Stomach (tissue), 9 donors: ENCODE measurements around the gene BICD1. TPM values are rescaled to one million over a fixed set of nuclear protein-coding genes. Genes with fewer than 3 reads are reported as not detected.

Experiments
- DNase-seq, 2 donors: peaks; one replicate each; pipeline versions ENCODE4 v3.0.0 to v3.0.0-alpha.2; 2013 to 2019
- H3K27ac ChIP-seq, 5 donors: fragments of 200-600 bp in 4 of 5; sonication (generic) in 4 of 5; one replicate each; pipeline ENCODE4 v1.5.1; 2013 to 2019; ENCODE audit warnings: mild to moderate bottlenecking in 1 of 5, moderate library complexity in 1 of 5
- H3K27me3 ChIP-seq, 3 donors: fragments of 200-600 bp; sonication (generic); one replicate each; pipeline ENCODE4 v1.5.1; 2017 to 2019; ENCODE audit warnings: mixed run types in 1 of 3
- H3K36me3 ChIP-seq, 4 donors: fragments of 200-600 bp; sonication (generic); 1 replicate in 3 of 4; 2 replicates in 1 of 4; pipeline ENCODE4 v1.5.1; 2016 to 2019
- H3K4me1 ChIP-seq, 4 donors: fragments of 200-600 bp; sonication (generic); one replicate each; pipeline ENCODE4 v1.5.1; 2016 to 2019
- H3K4me3 ChIP-seq, 4 donors: fragments of 200-600 bp; sonication (generic) in 3 of 4; one replicate each; pipeline ENCODE4 v1.5.1; 2016 to 2019; ENCODE audit warnings: mild to moderate bottlenecking in 1 of 4
- H3K9me3 ChIP-seq, 4 donors: fragments of 200-600 bp; sonication (generic); one replicate each; pipeline ENCODE4 v1.5.1; 2016 to 2019
- CTCF ChIP-seq, 7 experiments: fragments of 450-650 bp in 4 of 7; fragments of 200-600 bp in 3 of 7; sonication (generic) in 3 of 7; IDR thresholded peaks; one replicate each; pipeline ENCODE4 v1.5.1; 2016 to 2019; ENCODE audit warnings: antibody characterized with exemption in 7 of 7, control low read depth in 2 of 7, mild to moderate bottlenecking in 1 of 7
- EP300 ChIP-seq: sonication (generic); formaldehyde crosslinking; IDR thresholded peaks from one replicate; pipeline ENCODE4 v1.6.1; 2017; ENCODE audit warnings: antibody characterized with exemption
- POLR2A ChIP-seq, 4 donors: fragments of 450-650 bp; IDR thresholded peaks; one replicate each; pipeline ENCODE4 v1.6.1; 2016; ENCODE audit warnings: antibody characterized with exemption in 4 of 4, control low read depth in 2 of 4, mild to moderate bottlenecking in 1 of 4, moderate library complexity in 1 of 4
- POLR2AphosphoS5 ChIP-seq, 3 donors: sonication (generic); formaldehyde crosslinking; IDR thresholded peaks; one replicate each; pipeline ENCODE4 v1.6.1; 2016; ENCODE audit warnings: antibody characterized with exemption in 3 of 3
- WGBS, 5 donors: extraction: QIAGEN DNeasy Blood & Tissue Kit in 3 of 5; methylation state at CpG; one replicate each; pipeline versions ENCODE4 v1.1.5 to v1.1.7; 2013 to 2018; 5-methylcytosine and 5-hydroxymethylcytosine counted together
- intact Hi-C: fragments of 100-400 bp; cut with DNase I; formaldehyde crosslinking; loops from one replicate; pipeline ENCODE4 v1.15.1; 2023; ENCODE audit warnings: low total_unique reads
- polyA plus RNA-seq, 3 donors: library from polyadenylated mRNA; stranded (reverse); fragments of 200-250 nt; gene quantifications; one replicate each; pipeline ENCODE4 v1.2.3, GENCODE V29; 2013
- total RNA-seq, 5 donors: library from RNA; depleted of rRNA; stranded (reverse); fragments of >200 nt; gene quantifications; one replicate each; pipeline versions ENCODE4 v1.1.0 to v1.2.3, GENCODE V29; 2014 to 2016
- donor health status: healthy with polysubstance abuse.
- donor health status: Bipolar disorder and iron deficiency.
- donor health status: healthy.

BICD1 gene
- total and polyA plus RNA-seq, 8 donors = 1.6 to 17.3 (median 2.1) TPM

GRCh38 chr12:32261638-32262037, 155.0 kb downstream of the BICD1 start:
- no peak overlapping the region for H3K4me3 ChIP-seq
- no peaks in the 10 kb centered on the region for H3K36me3 ChIP-seq
- intact Hi-C loops = no loop called here
- TF ChIP-seq CTCF (IDR thresholded peaks at IDR 0.05) (no peak), EP300 (no peak), POLR2A (IDR thresholded peaks at IDR 0.05) (no peak), POLR2AphosphoS5 (IDR thresholded peaks at IDR 0.05) (no peak)
- 93 to 100% (median 93%) methylated on average over 1 of the region's 1 CpG for whole genome bisulfite sequencing, 5 donors
- DNase-seq = no peak
- no peaks in the 10 kb centered on the region for H3K27me3 ChIP-seq
- H3K9me3 ChIP-seq = peaks cover 0 to 9% (median 0%) of the 10 kb centered on the region in 4 donors
- peaks cover 0 to 7% (median 0%) of the 10 kb centered on the region in 4 donors for H3K4me1 ChIP-seq
- H3K27ac ChIP-seq = no peak overlapping the region

DNA sequence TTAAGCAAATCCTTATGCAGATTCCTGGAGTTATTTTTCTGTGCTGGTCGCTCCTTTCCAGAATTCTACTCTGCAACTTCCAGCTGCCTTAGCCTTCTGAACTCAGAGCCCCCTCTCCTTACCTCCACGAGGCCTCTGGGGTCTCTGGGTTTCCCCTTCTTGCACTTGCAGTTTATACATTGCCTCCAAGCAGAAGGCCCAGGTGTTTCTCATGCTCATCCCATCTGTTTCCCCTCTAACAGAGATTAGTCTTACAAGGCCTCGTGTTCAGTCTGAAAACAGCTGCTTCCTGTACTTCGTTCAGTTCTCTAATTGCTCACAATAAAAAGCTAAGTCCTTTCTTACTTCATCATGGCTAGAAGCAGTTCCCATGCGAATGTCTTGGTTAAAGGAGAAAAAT, 158.3 kb downstream of the BICD1 start:
- Histone ChIP-seq H3K9me3 (no peaks in the 10 kb centered on the region), H3K4me1 (peaks cover 0 to 7% (median 0%) of the 10 kb centered on the region in 4 donors), H3K27me3 (no peaks in the 10 kb centered on the region), H3K4me3 (no peak overlapping the region), H3K36me3 (no peaks in the 10 kb centered on the region), H3K27ac (peak overlapping the region in 1 of 5 donors; percentile 12)
- TF ChIP-seq EP300 = no peak
- TF ChIP-seq POLR2AphosphoS5 (IDR thresholded peaks at IDR 0.05) = no peak
- TF ChIP-seq POLR2A (IDR thresholded peaks at IDR 0.05) = no peak
- no peak for TF ChIP-seq CTCF (IDR thresholded peaks at IDR 0.05)
- WGBS, 5 donors = 57 to 70% (median 66%) methylated on average over 5 of the region's 5 CpGs
- peak in 1 of 2 donors; percentile 73 for DNase-seq
- intact Hi-C loops = no loop called here

- no peak for DNase-seq
- intact Hi-C loops = no loop called here
- TF ChIP-seq EP300 = no peak
- no peak for TF ChIP-seq POLR2AphosphoS5 (IDR thresholded peaks at IDR 0.05)
- no peak for TF ChIP-seq POLR2A (IDR thresholded peaks at IDR 0.05)
- no peak for TF ChIP-seq CTCF (IDR thresholded peaks at IDR 0.05)
- Histone ChIP-seq H3K36me3 (no peaks in the 10 kb centered on the region), H3K9me3 (no peaks in the 10 kb centered on the region), H3K4me1 (peaks cover 0 to 7% (median 0%) of the 10 kb centered on the region in 4 donors), H3K27ac (no peak overlapping the region), H3K4me3 (no peak overlapping the region), H3K27me3 (no peaks in the 10 kb centered on the region)
- 76 to 92% (median 88%) methylated on average over 7 of the region's 7 CpGs for WGBS, 5 donors
These were observed 158.8 kb downstream of the BICD1 start for GRCh38 chr12:32265456-32265855.

- Histone ChIP-seq H3K4me1 (peaks cover 0 to 11% (median 1%) of the 10 kb centered on the region in 4 donors), H3K36me3 (no peaks in the 10 kb centered on the region), H3K4me3 (no peak overlapping the region), H3K9me3 (no peaks in the 10 kb centered on the region), H3K27ac (no peak overlapping the region), H3K27me3 (no peaks in the 10 kb centered on the region)
- TF ChIP-seq CTCF (IDR thresholded peaks at IDR 0.05) = no peak
- no peak for TF ChIP-seq EP300
- TF ChIP-seq POLR2AphosphoS5 (IDR thresholded peaks at IDR 0.05) = no peak
- TF ChIP-seq POLR2A (IDR thresholded peaks at IDR 0.05) = no peak
- 70 to 78% (median 76%) methylated on average over 3 of the region's 3 CpGs for WGBS, 5 donors
- DNase-seq = no peak
- intact Hi-C loops = no loop called here
These were observed 159.3 kb downstream of the BICD1 start for GRCh38 chr12:32265951-32266350.
